HepG2 (cell line): ENCODE results near the gene MYRIP.

Experiments used
- CEBPZ ChIP-seq: IDR thresholded peaks from 2 replicates; pipeline ENCODE4 v1.6.1; 2012; ENCODE audit warnings: low read length, improper control_type of control experiment
- DBP ChIP-seq: sonication (generic); formaldehyde crosslinking; IDR thresholded peaks from 2 replicates; pipeline ENCODE4 v1.4.0; 2020; ENCODE audit warnings: missing genetic modification reagents; ENCODE audit errors: not compliant biosample characterization
- KLF6 ChIP-seq: IDR thresholded peaks from 2 replicates; pipeline ENCODE4 v1.8.0; 2016; ENCODE audit warnings: missing biosample characterization, missing genetic modification reagents
- MXD1 ChIP-seq: sonication (generic); formaldehyde crosslinking; IDR thresholded peaks from 2 replicates; pipeline ENCODE4 v1.4.0; 2020; ENCODE audit warnings: mild to moderate bottlenecking, missing genetic modification reagents
- TARDBP ChIP-seq: sonication (generic); formaldehyde crosslinking; IDR thresholded peaks from 2 replicates; pipeline ENCODE4 v1.8.0; 2022; ENCODE audit warnings: mild to moderate bottlenecking, missing genetic modification reagents
- ZFP36 ChIP-seq: fragments of 150-350 bp; IDR thresholded peaks from 2 replicates; pipeline ENCODE4 v1.6.1; 2018; ENCODE audit warnings: borderline replicate concordance, low read length, low read depth; ENCODE audit not compliant: partially characterized antibody
- ZNF256 ChIP-seq: sonication (generic); formaldehyde crosslinking; conservative IDR thresholded peaks from 2 replicates; pipeline ENCODE4 v1.4.0; 2020; ENCODE audit warnings: missing genetic modification reagents
- ZNF639 ChIP-seq: conservative IDR thresholded peaks from 2 replicates; pipeline ENCODE4 v1.6.1; 2018; ENCODE audit warnings: missing genetic modification reagents
- ZNF740 ChIP-seq: sonication (generic); formaldehyde crosslinking; IDR thresholded peaks from 2 replicates; pipeline ENCODE4 v1.4.0; 2020; ENCODE audit warnings: missing genetic modification reagents
- ZNF766 ChIP-seq: sonication (generic); formaldehyde crosslinking; IDR thresholded peaks from 2 replicates; pipeline ENCODE4 v1.5.0; 2020; ENCODE audit warnings: missing genetic modification reagents, borderline replicate concordance
- ZNF792 ChIP-seq: IDR thresholded peaks from 2 replicates; pipeline ENCODE4 v1.6.1; 2016
- TF ChIP-seq, protein P1 (sequence below): sonication (generic); formaldehyde crosslinking; IDR thresholded peaks from 2 replicates; pipeline ENCODE4 v1.5.0; 2020; ENCODE audit warnings: mild to moderate bottlenecking, missing genetic modification reagents, moderate library complexity

DNA sequence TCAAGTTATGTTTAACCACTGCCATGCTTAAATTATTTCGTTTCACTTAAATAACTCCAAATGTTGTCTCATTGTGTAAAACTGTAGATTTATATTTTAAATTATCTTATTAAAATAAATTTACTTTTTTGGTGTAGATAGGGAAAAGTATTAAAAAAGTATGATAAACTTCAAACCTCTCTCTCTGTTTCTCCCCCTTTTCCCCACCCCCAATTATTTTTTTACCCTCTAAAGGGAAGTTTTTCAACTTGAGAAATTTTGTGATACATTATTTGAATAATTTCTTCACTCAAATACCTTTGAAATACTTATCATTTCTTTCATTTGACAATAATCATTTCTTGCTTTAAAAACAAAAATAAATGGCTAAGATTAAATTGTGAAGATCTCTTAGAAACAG is 433.2 kb downstream of the MYRIP start:
- TF ChIP-seq TARDBP (no peak), DBP (CRISPR knock-in tag) (no peak), ZNF256 (CRISPR knock-in tag) (no peak), ZNF639 (no peak), ZFP36 (no peak), MXD1 (no peak), KLF6 (CRISPR knock-in tag) (no peak), ZNF766 (CRISPR knock-in tag) (no peak), ZNF740 (no peak), CEBPZ (no peak), ZNF792 (CRISPR knock-in tag) (no peak)
- TF ChIP-seq, protein P1, sequence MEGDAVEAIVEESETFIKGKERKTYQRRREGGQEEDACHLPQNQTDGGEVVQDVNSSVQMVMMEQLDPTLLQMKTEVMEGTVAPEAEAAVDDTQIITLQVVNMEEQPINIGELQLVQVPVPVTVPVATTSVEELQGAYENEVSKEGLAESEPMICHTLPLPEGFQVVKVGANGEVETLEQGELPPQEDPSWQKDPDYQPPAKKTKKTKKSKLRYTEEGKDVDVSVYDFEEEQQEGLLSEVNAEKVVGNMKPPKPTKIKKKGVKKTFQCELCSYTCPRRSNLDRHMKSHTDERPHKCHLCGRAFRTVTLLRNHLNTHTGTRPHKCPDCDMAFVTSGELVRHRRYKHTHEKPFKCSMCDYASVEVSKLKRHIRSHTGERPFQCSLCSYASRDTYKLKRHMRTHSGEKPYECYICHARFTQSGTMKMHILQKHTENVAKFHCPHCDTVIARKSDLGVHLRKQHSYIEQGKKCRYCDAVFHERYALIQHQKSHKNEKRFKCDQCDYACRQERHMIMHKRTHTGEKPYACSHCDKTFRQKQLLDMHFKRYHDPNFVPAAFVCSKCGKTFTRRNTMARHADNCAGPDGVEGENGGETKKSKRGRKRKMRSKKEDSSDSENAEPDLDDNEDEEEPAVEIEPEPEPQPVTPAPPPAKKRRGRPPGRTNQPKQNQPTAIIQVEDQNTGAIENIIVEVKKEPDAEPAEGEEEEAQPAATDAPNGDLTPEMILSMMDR (CRISPR knock-in tag): no peak
